Epithelial cell of esophagus (primary cell): ENCODE measurements around the gene ANKRD12.
A peak's percentile ranks its signal among the peaks of the same experiment; 100 is the strongest.

Experiments used
- DNase-seq: peaks from one replicate; pipeline ENCODE4 v3.0.0; 2010; ENCODE audit warnings: low read depth
- H3K4me3 ChIP-seq: 2 replicates; pipeline ENCODE4 v1.5.1; 2011; ENCODE audit warnings: mild to moderate bottlenecking, low read length, control low read depth
- TF ChIP-seq, protein P1 (sequence below): IDR thresholded peaks from 2 replicates; pipeline ENCODE4 v1.5.1; 2011; ENCODE audit warnings: low read depth, mild to moderate bottlenecking, low read length, control low read depth, inconsistent platforms; ENCODE audit not compliant: insufficient read depth; ENCODE audit errors: missing control alignments

Gene ANKRD12

DNA sequence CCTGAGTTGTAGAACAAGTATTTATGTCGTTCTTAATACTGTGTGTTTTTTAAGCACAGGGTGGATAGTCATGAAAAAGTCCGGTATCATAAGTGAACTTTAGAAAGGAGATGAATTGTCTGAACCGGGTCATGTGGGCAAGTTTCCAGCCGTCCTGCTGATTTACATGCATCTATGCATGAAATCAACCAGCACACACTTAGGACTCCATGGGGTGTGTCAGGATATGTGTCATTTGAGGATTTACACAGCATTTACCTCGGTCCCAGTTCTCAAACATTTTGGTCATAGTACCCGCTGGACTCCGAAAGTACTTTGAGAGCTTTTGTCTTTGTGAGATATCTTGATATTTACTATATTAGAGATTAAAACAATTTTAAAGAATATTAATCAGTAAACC, 150.5 kb downstream of the ANKRD12 start:
- H3K4me3 ChIP-seq, result no peak overlapping the region
- TF ChIP-seq, protein P1, sequence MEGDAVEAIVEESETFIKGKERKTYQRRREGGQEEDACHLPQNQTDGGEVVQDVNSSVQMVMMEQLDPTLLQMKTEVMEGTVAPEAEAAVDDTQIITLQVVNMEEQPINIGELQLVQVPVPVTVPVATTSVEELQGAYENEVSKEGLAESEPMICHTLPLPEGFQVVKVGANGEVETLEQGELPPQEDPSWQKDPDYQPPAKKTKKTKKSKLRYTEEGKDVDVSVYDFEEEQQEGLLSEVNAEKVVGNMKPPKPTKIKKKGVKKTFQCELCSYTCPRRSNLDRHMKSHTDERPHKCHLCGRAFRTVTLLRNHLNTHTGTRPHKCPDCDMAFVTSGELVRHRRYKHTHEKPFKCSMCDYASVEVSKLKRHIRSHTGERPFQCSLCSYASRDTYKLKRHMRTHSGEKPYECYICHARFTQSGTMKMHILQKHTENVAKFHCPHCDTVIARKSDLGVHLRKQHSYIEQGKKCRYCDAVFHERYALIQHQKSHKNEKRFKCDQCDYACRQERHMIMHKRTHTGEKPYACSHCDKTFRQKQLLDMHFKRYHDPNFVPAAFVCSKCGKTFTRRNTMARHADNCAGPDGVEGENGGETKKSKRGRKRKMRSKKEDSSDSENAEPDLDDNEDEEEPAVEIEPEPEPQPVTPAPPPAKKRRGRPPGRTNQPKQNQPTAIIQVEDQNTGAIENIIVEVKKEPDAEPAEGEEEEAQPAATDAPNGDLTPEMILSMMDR, result no peak
- peak; percentile 47 for DNase-seq

DNA sequence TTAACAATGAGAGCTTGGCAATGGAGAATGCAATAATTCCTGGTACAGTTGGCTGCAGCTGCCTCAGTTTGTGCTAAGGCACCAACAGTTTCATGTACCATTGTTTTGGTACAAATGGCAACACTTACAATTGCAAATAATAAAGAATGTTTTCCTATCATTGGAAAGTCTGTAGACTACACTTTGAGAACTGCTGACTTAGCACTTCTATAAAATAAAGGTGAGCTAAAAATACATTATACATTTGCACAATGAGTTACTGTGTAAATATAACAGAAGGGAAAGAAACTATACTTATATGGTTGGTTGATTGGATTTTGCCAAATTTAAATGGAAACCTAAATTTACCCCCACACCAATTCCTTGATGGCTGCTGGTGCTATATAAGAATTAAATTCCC, 153.1 kb downstream of the ANKRD12 start:
- H3K4me3 ChIP-seq, result no peak overlapping the region
- TF ChIP-seq, protein P1, result no peak
- DNase-seq, result no peak

DNA sequence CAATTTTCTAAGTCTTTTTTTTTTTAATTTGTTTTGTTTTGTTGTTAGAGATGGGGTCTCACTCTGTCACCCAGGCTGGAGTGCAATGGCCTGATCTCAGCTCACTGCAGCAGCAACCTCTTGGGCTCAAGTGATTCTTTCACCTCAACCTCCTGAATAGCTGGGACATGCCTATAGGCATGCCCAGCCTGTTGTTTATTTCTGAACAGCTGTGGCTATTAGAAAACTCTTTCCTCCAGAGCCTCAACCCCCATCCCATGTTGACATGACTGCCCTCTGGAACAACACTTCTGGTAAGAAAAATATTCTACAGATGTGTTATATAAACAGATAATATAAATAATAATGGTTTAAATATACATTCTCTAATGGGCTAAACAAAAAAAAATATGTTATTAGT, 153.6 kb downstream of the ANKRD12 start:
- H3K4me3 ChIP-seq, result no peak overlapping the region
- TF ChIP-seq, protein P1, result no peak
- DNase-seq, result peak; percentile 42

DNA sequence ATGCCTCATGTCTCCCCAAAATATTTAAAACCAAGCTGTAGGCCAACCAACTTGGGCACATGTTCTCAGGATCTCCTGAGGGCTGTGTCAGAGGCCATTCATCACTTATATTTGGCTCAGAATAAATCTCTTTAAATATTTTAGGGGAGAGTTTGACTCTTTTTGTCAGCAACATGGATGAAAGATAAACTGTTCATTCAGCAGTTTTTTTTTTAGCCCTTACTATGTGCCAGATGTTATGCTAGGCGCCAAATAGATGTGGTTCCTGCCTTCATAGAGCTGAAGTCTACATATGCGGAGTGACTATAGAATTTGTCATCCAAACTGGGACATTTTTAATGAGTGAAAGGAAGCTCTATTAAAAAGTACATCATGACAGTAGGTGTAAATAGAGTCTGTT, 155.5 kb downstream of the ANKRD12 start:
- no peak overlapping the region for H3K4me3 ChIP-seq
- DNase-seq, result no peak
- TF ChIP-seq, protein P1, result no peak

DNA sequence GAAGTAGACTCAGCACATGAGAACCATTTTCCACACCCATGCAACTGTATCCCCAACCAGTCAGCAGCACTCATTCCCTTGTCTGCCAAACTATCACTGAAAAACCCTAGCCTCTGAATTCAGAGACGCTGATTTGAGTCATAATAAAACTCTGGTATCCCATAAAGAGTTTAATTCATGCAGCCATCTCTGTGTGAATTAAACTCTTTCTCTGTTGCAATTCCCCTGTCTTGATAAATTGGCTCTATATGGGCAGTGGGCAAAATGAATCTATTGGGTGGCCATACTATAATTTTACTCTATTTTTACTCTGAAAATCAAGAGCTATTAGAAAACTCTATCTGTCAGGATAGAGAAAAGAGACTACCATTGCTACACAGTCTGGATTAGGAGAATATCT, 157.4 kb downstream of the ANKRD12 start:
- DNase-seq, result no peak
- TF ChIP-seq, protein P1, result no peak
- no peak overlapping the region for H3K4me3 ChIP-seq

DNA sequence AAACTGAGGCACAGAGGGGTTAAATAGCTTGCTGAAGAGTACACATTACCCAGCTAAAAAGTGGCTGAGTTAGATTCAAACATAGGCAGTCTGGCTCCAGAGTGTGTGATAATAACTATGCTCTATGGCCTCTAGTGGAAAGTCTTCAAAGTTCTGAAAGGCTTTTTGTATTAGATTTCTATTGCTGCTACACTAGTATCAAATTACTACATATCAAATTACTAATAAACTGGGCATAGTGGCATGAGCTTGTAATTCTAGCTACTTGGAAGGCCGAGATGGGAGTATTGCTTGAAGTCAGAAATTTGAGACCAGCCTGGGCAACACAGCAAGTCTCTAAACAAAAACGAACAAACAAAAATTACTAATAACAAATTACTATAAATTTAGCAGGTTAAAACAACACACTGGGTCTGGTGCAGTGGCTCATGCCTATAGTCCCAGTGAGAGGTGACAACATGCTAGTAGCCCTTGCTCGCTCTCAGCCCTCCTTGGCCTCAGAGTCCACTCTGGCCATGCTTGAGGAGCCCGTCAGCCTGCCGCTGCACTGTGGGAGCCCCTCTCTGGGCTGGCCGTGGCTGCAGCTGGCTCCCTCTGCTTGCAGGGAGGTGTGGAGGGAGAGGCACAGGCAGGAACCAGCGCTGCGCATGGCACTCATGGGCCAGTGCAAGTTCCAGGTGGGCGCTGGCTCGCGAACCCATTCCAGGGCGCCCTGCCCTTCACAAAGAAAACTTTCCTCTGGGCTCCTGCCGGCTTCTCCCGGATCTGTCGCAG, 159.8 kb downstream of the ANKRD12 start:
- H3K4me3 ChIP-seq, result no peak overlapping the region
- DNase-seq, result no peak
- TF ChIP-seq, protein P1, result no peak

DNA sequence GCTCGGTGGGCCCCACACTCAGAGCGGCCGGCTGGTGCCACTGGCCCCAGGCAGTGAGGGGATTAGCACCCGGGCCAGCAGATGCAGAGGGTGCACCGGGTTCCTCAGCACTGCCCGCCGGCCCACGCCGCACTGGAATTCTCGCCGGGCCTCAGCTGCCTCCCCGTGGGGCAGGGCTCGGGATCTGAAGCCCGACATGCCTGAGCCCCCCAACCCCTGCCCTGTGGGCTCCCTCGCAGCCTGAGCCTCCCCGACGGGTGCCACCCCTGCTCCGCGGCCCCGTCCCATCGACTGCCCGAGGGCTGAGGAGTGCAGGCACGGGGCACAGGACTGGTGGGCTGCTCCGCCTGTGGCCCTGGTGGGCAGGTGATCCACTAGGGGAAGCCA, 160.4 kb downstream of the ANKRD12 start:
- no peak overlapping the region for H3K4me3 ChIP-seq
- TF ChIP-seq, protein P1, result no peak
- no peak for DNase-seq
